ENCODE data around the gene ZNF615.
"Not testable (repeated sequence)": the region's sequence is repeated elsewhere in the genome, so short reads cannot be mapped to it uniquely, and the experiment has no call there.

Gene ZNF615

DNA sequence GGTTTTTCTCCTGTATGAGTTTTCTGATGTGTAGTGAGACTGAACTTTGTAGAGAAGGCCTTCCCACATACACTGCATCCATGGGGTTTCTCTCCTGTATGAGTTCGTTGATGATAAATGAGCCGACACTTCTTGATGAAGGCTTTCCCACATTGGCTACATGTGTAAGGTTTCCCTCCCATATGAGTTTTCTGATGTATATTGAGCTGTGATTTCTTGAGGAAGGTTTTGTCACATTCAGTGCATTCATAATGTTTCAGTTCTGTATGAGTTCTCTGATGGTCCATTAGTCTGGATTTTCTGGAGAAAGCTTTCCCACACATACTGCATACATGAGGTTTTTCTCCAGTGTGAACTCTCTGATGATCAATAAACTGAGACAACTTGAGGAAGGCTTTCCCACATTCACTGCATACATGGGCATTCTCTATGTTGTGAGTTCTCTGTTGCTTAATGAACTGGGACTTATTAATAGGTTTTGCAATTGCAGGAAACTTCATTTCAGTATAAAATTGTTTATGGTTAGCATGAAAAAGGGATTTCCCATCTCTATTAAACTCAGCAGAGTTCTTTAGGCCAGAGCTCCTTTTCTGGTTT lies 13.9 kb downstream of the ZNF615 start:
- no peak overlapping the region for H3K4me3 ChIP-seq (ENCODE audit: low read length)
- no peaks in the 10 kb centered on the region for H4K20me1 ChIP-seq (ENCODE audit: insufficient read depth, low read length)
- H3K4me1 ChIP-seq (ENCODE audit: low read length), result no peaks in the 10 kb centered on the region
- H3K4me2 ChIP-seq (ENCODE audit: low read length), result no peak overlapping the region
- H3K36me3 ChIP-seq (replicated peaks; ENCODE audit: low read depth, low read length), result peaks cover 74% of the 10 kb centered on the region
- H3K9ac ChIP-seq (ENCODE audit: low read length), result no peak overlapping the region
- H3K27ac ChIP-seq (ENCODE audit: low read length), result no peak overlapping the region
- no peaks in the 10 kb centered on the region for H3K27me3 ChIP-seq (ENCODE audit: low read depth, low read length)
- no peaks in the 10 kb centered on the region for H3K79me2 ChIP-seq (ENCODE audit: low read length)
- no peak for TF ChIP-seq CTCF (IDR thresholded peaks at IDR 0.05; ENCODE audit: low read depth, low read length)
- TF ChIP-seq EZH2phosphoT487 (IDR thresholded peaks at IDR 0.05; ENCODE audit: low read depth), result no peak
- H2AFZ ChIP-seq (ENCODE audit: low read depth, low read length), result no peak overlapping the region
- peaks cover 64% of the 10 kb centered on the region for H3K9me3 ChIP-seq (ENCODE audit: insufficient read depth, low read length)

DNA sequence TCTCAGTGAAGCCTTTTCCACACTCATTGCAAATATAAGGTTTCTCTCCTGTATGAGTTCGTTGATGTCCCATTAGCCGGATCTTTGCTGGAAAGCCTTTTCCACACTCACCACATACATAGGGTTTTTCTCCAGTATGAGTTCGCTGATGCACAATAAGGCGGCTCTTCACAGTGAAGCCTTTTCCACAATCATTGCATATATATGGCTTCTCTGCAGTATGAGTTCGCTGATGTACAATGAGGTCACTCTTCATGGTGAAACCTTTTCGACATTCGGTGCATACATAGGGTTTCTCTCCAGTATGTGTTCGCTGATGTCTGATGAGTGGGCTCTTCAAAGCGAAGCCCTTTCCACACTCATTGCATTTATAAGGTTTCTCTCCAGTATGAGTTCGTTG lies 14.6 kb downstream of the ZNF615 start:
- Histone ChIP-seq H4K20me1 (ENCODE audit: insufficient read depth, low read length) (no peaks in the 10 kb centered on the region), H3K4me3 (ENCODE audit: low read length) (no peak overlapping the region), H3K27ac (ENCODE audit: low read length) (no peak overlapping the region), H3K79me2 (ENCODE audit: low read length) (no peaks in the 10 kb centered on the region), H3K4me2 (ENCODE audit: low read length) (no peak overlapping the region), H3K9ac (ENCODE audit: low read length) (no peak overlapping the region), H3K36me3 (replicated peaks; ENCODE audit: low read depth, low read length) (peaks cover 66% of the 10 kb centered on the region), H3K27me3 (ENCODE audit: low read depth, low read length) (no peaks in the 10 kb centered on the region), H3K4me1 (ENCODE audit: low read length) (no peaks in the 10 kb centered on the region), H2AFZ (ENCODE audit: low read depth, low read length) (no peak overlapping the region), H3K9me3 (ENCODE audit: insufficient read depth, low read length) (peaks cover 68% of the 10 kb centered on the region)
- no peak for TF ChIP-seq CTCF (IDR thresholded peaks at IDR 0.05; ENCODE audit: low read depth, low read length)
- TF ChIP-seq EZH2phosphoT487 (IDR thresholded peaks at IDR 0.05; ENCODE audit: low read depth), result no peak

DNA sequence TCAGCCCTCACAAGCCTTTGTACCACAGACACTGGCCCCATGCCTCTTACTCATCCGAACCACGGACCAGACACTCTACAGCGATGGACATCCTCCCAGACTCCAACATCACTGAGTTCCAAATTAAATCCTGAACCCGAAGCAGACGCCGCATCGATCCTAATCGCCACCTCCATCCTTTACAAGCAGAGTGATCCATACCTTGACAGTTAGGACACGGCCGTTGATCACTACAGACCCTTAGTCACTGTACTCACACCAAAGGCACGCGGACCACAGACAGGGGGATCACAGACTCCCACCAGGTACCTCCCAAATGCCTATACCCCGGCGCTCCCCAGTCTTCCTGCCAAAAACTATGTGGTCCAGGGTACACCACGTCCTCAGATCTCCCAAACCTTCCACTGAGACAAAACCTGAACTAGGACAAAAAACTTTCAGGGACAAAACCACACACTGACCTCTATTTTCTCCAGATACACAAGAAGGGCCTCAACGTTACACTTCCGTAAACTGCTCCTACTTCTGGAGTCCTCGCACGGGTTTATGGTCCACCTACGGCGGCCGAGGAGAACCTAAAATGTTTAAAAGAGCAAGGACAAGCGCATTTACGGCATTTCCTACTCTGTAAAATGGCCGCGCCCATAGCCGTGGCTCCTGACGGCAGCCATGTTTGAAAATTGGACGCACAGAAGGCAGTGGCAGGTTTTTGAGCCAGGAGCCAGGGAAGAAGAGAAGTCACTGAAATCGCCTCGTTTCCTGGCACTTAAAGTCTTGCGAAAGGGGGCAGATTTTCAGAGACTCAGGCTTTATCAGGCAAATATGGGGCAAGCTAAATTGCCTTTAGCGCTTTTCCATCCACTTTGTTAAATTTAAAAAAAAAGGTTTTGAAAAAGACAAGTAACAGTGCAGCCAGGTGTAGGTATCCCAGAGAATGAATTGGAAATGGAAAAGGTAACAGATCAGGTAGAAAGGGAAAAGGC lies 21.4 kb downstream of the ZNF615 start, which contains the start of gene ZNF350:
Gene ZNF350, minus strand, starts transcription at position 532 of the 983 bp plus-strand sequence. CDS start 12,480 bp downstream, outside the sequence.
- Histone ChIP-seq H3K36me3 (replicated peaks; ENCODE audit: low read depth, low read length) (peaks cover 4% of the 10 kb centered on the region), H3K9ac (ENCODE audit: low read length) (no peak within 1 kb of the TSS), H3K4me2 (ENCODE audit: low read length) (no peak within 1 kb of the TSS), H3K9me3 (ENCODE audit: insufficient read depth, low read length) (peaks cover 31% of the 10 kb centered on the region), H4K20me1 (ENCODE audit: insufficient read depth, low read length) (no peaks in the 10 kb centered on the region), H2AFZ (ENCODE audit: low read depth, low read length) (no peak within 1 kb of the TSS), H3K27me3 (ENCODE audit: low read depth, low read length) (no peaks in the 10 kb centered on the region), H3K79me2 (ENCODE audit: low read length) (no peaks in the 10 kb centered on the region), H3K27ac (ENCODE audit: low read length) (no peak within 1 kb of the TSS), H3K4me1 (ENCODE audit: low read length) (no peaks in the 10 kb centered on the region), H3K4me3 (ENCODE audit: low read length) (no peak within 1 kb of the TSS)
- no peak for TF ChIP-seq CTCF (IDR thresholded peaks at IDR 0.05; ENCODE audit: low read depth, low read length)
- TF ChIP-seq EZH2phosphoT487 (IDR thresholded peaks at IDR 0.05; ENCODE audit: low read depth), result no peak

DNA sequence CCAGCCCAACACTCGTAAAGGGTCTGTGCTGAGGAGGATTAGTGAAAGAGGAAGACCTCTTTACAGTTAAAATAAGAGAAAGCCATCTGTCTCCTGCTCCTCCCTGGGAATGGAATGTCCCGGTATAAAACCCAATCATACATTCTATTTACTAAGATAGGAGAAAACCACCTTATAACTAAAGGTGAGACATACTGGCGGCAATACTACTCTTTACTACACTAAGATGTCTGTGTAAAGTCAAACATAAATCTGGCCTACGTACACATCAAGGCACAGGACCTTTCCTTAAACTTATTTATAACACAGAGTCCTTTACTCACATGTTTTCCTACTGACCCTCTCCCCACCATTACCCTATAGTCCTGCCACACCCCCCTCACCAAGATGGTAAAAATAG lies 24.6 kb downstream of the ZNF615 start:
- Histone ChIP-seq H2AFZ (ENCODE audit: low read depth, low read length) (no peak overlapping the region), H3K36me3 (replicated peaks; ENCODE audit: low read depth, low read length) (no peaks in the 10 kb centered on the region), H3K4me3 (ENCODE audit: low read length) (no peak overlapping the region), H3K4me2 (ENCODE audit: low read length) (no peak overlapping the region), H3K27me3 (ENCODE audit: low read depth, low read length) (no peaks in the 10 kb centered on the region), H3K79me2 (ENCODE audit: low read length) (no peaks in the 10 kb centered on the region), H3K27ac (ENCODE audit: low read length) (no peak overlapping the region), H3K9me3 (ENCODE audit: insufficient read depth, low read length) (peaks cover 26% of the 10 kb centered on the region), H3K9ac (ENCODE audit: low read length) (no peak overlapping the region), H4K20me1 (ENCODE audit: insufficient read depth, low read length) (no peaks in the 10 kb centered on the region), H3K4me1 (ENCODE audit: low read length) (no peaks in the 10 kb centered on the region)
- TF ChIP-seq CTCF (IDR thresholded peaks at IDR 0.05; ENCODE audit: low read depth, low read length), result no peak
- TF ChIP-seq EZH2phosphoT487 (IDR thresholded peaks at IDR 0.05; ENCODE audit: low read depth), result no peak

DNA sequence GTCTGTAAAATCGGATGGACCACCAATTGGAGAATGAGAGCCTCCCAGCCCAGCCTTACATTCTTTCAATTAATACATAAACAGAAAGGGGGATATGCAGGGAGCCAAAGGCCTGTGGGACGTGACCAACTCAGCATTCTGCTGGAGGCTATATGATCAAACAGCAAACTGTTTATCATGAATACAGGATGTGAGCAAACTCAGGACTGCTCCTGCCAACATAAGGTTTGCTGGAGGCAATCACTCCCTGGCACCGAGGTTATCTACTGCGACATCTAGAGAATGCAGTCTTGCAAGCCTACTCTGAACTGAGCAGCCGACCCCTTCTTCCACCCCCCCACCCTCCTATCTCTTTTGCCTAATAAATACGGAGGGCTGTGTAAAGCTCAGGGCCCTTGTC lies 27.1 kb downstream of the ZNF615 start:
- H2AFZ ChIP-seq (ENCODE audit: low read depth, low read length); H3K36me3 ChIP-seq (replicated peaks; ENCODE audit: low read depth, low read length); H4K20me1 ChIP-seq (ENCODE audit: insufficient read depth, low read length); H3K27me3 ChIP-seq (ENCODE audit: low read depth, low read length); H3K4me3 ChIP-seq (ENCODE audit: low read length); H3K79me2 ChIP-seq (ENCODE audit: low read length); H3K9ac ChIP-seq (ENCODE audit: low read length); H3K4me1 ChIP-seq (ENCODE audit: low read length); H3K4me2 ChIP-seq (ENCODE audit: low read length); H3K27ac ChIP-seq (ENCODE audit: low read length): not testable (repeated sequence)
- H3K9me3 ChIP-seq (ENCODE audit: insufficient read depth, low read length), result peaks cover 13% of the 10 kb centered on the region

Data from OCI-LY3 (cell line).